ENCODE results near the gene SOCS6. TPM values are rescaled to one million over a fixed set of nuclear protein-coding genes. Genes with fewer than 3 reads are reported as not detected.

The SOCS6 gene
- polyA plus RNA-seq, 1 of the 3 experiments (the other 2 are of a cell fraction): 12.1 TPM

GRCh38 chr18:70333757-70334156 is 44.9 kb downstream of the SOCS6 start:
- no peak for TF ChIP-seq RFX5 (IDR thresholded peaks at IDR 0.05; ENCODE audit: low read length)
- TF ChIP-seq JUND (IDR thresholded peaks at IDR 0.05): peak; percentile 32
- TF ChIP-seq TCF12 (IDR thresholded peaks at IDR 0.05): peak; percentile 12
- peak; percentile 49; the same call in 1 of the 2 replicates for TF ChIP-seq MEF2A (IDR thresholded peaks at IDR 0.05; ENCODE audit: borderline replicate concordance, low read depth)
- no peaks in the 10 kb centered on the region for H3K27me3 ChIP-seq (ENCODE audit: insufficient read depth)
- CTCF ChIA-PET: no interaction called here
- no peak overlapping the region for H3K4me2 ChIP-seq
- no peak for DNase-seq
- H3K36me3 ChIP-seq (replicated peaks in 1 of 2; ENCODE audit: control insufficient read depth in 1 of 2, insufficient read depth in 2 of 2, low read length in 1 of 2): peaks cover 3 to 33% of the 10 kb centered on the region in 2 experiments
- no peak overlapping the region for H3K9ac ChIP-seq
- no peak overlapping the region for H2AFZ ChIP-seq (ENCODE audit: low read depth)
- H3F3A ChIP-seq (replicated peaks; ENCODE audit: insufficient read depth): peaks cover 36% of the 10 kb centered on the region
- peaks cover 28% of the 10 kb centered on the region; the same call in 1 of the 2 replicates for H3K79me2 ChIP-seq (ENCODE audit: insufficient read depth)
- H3K4me1 ChIP-seq (ENCODE audit: control insufficient read depth in 1 of 2, insufficient read depth in 2 of 2, low read depth in 1 of 2, low read length in 1 of 2): peaks cover 0 to 12% of the 10 kb centered on the region in 2 experiments; a peak in 2 of 4 replicates
- POLR2A ChIA-PET: no interaction called here
- no peak overlapping the region for H3K4me3 ChIP-seq (ENCODE audit: low read depth in 2 of 2, low read length in 1 of 2)
- H3K9me2 ChIP-seq: no peaks in the 10 kb centered on the region
- WGBS (ENCODE audit: low lambda C conversion rate): 24% methylated on average over 2 of the region's 2 CpGs
- peak overlapping the region in 1 of 2 experiments; percentile 61; a peak in 2 of 4 replicates for H3K27ac ChIP-seq (ENCODE audit: low read depth in 2 of 2, low read length in 1 of 2)
- H4K20me1 ChIP-seq (ENCODE audit: insufficient read depth): no peaks in the 10 kb centered on the region
- H3K9me3 ChIP-seq: no peaks in the 10 kb centered on the region

GRCh38 chr18:70334264-70334663 is 45.4 kb downstream of the SOCS6 start:
- TF ChIP-seq TCF12 (IDR thresholded peaks at IDR 0.05) (no peak), USF1 (IDR thresholded peaks at IDR 0.05; ENCODE audit: borderline replicate concordance, low read depth) (no peak), EZH2phosphoT487 (IDR thresholded peaks at IDR 0.05; ENCODE audit: borderline replicate concordance, low read depth) (no peak), CHD2 (IDR thresholded peaks at IDR 0.05; ENCODE audit: low read length, partially characterized antibody) (no peak), TAF1 (IDR thresholded peaks at IDR 0.05; ENCODE audit: borderline replicate concordance, low read depth, low read length) (no peak), MEF2A (IDR thresholded peaks at IDR 0.05; ENCODE audit: borderline replicate concordance, low read depth) (no peak), YY1 (IDR thresholded peaks at IDR 0.05; ENCODE audit: low read depth) (no peak), IRF3 (IDR thresholded peaks at IDR 0.05; ENCODE audit: low read depth, low read length) (no peak), EP300 (IDR thresholded peaks at IDR 0.05; ENCODE audit: borderline replicate concordance in 1 of 2, low read depth in 1 of 2, low read length in 1 of 2) (no peak), FOXJ3 (CRISPR knock-in tag; IDR thresholded peaks at IDR 0.05) (no peak), ELF1 (IDR thresholded peaks at IDR 0.05) (no peak), SIN3A (IDR thresholded peaks at IDR 0.05; ENCODE audit: borderline replicate concordance, low read depth, low read length) (no peak), FOSL2 (IDR thresholded peaks at IDR 0.05; ENCODE audit: borderline replicate concordance, low read depth) (no peak), NFIC (IDR thresholded peaks at IDR 0.05; ENCODE audit: borderline replicate concordance) (no peak), RCOR1 (IDR thresholded peaks at IDR 0.05; ENCODE audit: low read length) (no peak), JUND (IDR thresholded peaks at IDR 0.05) (no peak), TEAD4 (IDR thresholded peaks at IDR 0.05; ENCODE audit: borderline replicate concordance, insufficient read depth) (no peak)
- peaks cover 0 to 7% of the 10 kb centered on the region in 2 experiments; a peak in 2 of 4 replicates for H3K4me1 ChIP-seq (ENCODE audit: control insufficient read depth in 1 of 2, insufficient read depth in 2 of 2, low read depth in 1 of 2, low read length in 1 of 2)
- no peak overlapping the region for H3K4me3 ChIP-seq (ENCODE audit: low read depth in 2 of 2, low read length in 1 of 2)
- DNase-seq: no peak
- 100% methylated on average over 1 of the region's 1 CpG for WGBS (ENCODE audit: low lambda C conversion rate)
- H3K9ac ChIP-seq: no peak overlapping the region; the same call in 1 of the 2 replicates
- no peak overlapping the region for H2AFZ ChIP-seq (ENCODE audit: low read depth)
- no peaks in the 10 kb centered on the region for H4K20me1 ChIP-seq (ENCODE audit: insufficient read depth)
- peak overlapping the region in 1 of 2 experiments; percentile 61; a peak in 2 of 4 replicates for H3K27ac ChIP-seq (ENCODE audit: low read depth in 2 of 2, low read length in 1 of 2)
- H3K79me2 ChIP-seq (ENCODE audit: insufficient read depth): peaks cover 23% of the 10 kb centered on the region; the same call in 1 of the 2 replicates
- peaks cover 31% of the 10 kb centered on the region for H3F3A ChIP-seq (replicated peaks; ENCODE audit: insufficient read depth)
- no peak overlapping the region for H3K4me2 ChIP-seq
- CTCF ChIA-PET: no interaction called here
- POLR2A ChIA-PET: no interaction called here
- H3K9me3 ChIP-seq: no peaks in the 10 kb centered on the region
- H3K27me3 ChIP-seq (ENCODE audit: insufficient read depth): no peaks in the 10 kb centered on the region
- no peaks in the 10 kb centered on the region for H3K9me2 ChIP-seq
- H3K36me3 ChIP-seq (replicated peaks in 1 of 2; ENCODE audit: control insufficient read depth in 1 of 2, insufficient read depth in 2 of 2, low read length in 1 of 2): peaks cover 3 to 36% of the 10 kb centered on the region in 2 experiments
